WERI-Rb-1 (cell line): ENCODE measurements around the gene TMEM170B.

Source experiments
- DNase-seq: peaks from one replicate; pipeline ENCODE4 v3.0.0-alpha.2; 2020
- H3K27ac ChIP-seq: fragments of 250-450 bp; sonication (Bioruptor Pico); 2 replicates; pipeline ENCODE4 v1.5.1; 2020; ENCODE audit warnings: mild to moderate bottlenecking, moderate library complexity
- H3K27me3 ChIP-seq: fragments of 250-450 bp; sonication (Bioruptor Pico); 2 replicates; pipeline ENCODE4 v1.5.1; 2021; ENCODE audit warnings: mild to moderate bottlenecking, low read depth, moderate library complexity; ENCODE audit not compliant: insufficient read depth, severe bottlenecking
- H3K36me3 ChIP-seq: fragments of 250-450 bp; sonication (Bioruptor Pico); 2 replicates; pipeline ENCODE4 v1.5.1; 2020; ENCODE audit warnings: mild to moderate bottlenecking, moderate library complexity
- H3K4me3 ChIP-seq: 2 replicates; pipeline ENCODE4 v1.5.1; 2011; ENCODE audit warnings: low read depth, mild to moderate bottlenecking, control low read depth, low read length
- H3K9me3 ChIP-seq: fragments of 250-450 bp; sonication (Bioruptor Pico); 2 replicates; pipeline ENCODE4 v1.5.1; 2021; ENCODE audit warnings: mild to moderate bottlenecking, moderate library complexity; ENCODE audit not compliant: severe bottlenecking
- TF ChIP-seq, protein P1 (sequence below): IDR thresholded peaks from 2 replicates; pipeline ENCODE4 v1.5.1; 2011; ENCODE audit warnings: low read depth, mild to moderate bottlenecking, control low read depth, inconsistent platforms, low read length

The TMEM170B gene

DNA sequence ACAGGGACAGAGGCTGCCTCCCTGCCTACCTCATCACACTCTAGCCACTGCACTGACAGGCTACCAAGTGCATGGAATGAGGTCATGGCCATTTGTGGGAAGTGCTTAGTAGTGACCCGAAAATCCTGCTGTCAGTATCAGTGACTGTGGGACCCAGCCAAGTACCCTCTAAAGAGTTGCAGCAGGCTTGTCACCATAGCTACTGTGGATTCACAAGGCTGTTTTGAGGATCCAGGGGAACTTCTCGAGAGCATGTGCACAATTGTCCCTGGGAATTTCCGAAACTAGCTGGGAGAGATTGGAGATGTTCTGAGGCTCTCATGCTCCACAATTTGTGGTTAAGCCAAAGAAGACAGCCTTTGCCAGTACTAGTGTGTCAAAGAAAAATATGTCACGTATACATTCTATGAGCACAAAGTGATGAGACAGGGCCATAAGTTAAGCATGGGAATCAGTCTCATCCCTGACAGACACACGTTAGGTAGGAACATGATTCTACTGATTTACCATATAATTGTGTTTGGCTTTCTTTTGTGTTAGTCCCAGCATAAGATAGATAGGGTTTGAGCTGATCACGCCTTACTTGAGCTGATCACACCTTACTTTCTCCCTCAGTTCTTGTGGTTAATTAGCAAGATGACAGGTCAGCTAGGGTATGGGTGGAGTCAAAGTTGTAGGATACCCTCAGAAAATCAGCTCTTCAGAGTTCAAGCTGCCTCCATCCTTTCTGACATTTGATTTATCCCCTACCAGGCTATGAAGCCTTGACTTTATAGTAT is 42.6 kb upstream of the TMEM170B start:
- Histone ChIP-seq H3K27ac (no peak overlapping the region), H3K27me3 (no peaks in the 10 kb centered on the region), H3K9me3 (no peaks in the 10 kb centered on the region), H3K4me3 (no peak overlapping the region), H3K36me3 (no peaks in the 10 kb centered on the region)
- TF ChIP-seq, protein P1, sequence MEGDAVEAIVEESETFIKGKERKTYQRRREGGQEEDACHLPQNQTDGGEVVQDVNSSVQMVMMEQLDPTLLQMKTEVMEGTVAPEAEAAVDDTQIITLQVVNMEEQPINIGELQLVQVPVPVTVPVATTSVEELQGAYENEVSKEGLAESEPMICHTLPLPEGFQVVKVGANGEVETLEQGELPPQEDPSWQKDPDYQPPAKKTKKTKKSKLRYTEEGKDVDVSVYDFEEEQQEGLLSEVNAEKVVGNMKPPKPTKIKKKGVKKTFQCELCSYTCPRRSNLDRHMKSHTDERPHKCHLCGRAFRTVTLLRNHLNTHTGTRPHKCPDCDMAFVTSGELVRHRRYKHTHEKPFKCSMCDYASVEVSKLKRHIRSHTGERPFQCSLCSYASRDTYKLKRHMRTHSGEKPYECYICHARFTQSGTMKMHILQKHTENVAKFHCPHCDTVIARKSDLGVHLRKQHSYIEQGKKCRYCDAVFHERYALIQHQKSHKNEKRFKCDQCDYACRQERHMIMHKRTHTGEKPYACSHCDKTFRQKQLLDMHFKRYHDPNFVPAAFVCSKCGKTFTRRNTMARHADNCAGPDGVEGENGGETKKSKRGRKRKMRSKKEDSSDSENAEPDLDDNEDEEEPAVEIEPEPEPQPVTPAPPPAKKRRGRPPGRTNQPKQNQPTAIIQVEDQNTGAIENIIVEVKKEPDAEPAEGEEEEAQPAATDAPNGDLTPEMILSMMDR = no peak
- DNase-seq = peak; percentile 39

GRCh38 chr6:11495565-11496145 is 41.9 kb upstream of the TMEM170B start:
- TF ChIP-seq, protein P1 = no peak
- H3K27ac ChIP-seq = no peak overlapping the region
- peak overlapping the region; percentile 3; the same call in 1 of the 2 replicates for H3K4me3 ChIP-seq

DNA sequence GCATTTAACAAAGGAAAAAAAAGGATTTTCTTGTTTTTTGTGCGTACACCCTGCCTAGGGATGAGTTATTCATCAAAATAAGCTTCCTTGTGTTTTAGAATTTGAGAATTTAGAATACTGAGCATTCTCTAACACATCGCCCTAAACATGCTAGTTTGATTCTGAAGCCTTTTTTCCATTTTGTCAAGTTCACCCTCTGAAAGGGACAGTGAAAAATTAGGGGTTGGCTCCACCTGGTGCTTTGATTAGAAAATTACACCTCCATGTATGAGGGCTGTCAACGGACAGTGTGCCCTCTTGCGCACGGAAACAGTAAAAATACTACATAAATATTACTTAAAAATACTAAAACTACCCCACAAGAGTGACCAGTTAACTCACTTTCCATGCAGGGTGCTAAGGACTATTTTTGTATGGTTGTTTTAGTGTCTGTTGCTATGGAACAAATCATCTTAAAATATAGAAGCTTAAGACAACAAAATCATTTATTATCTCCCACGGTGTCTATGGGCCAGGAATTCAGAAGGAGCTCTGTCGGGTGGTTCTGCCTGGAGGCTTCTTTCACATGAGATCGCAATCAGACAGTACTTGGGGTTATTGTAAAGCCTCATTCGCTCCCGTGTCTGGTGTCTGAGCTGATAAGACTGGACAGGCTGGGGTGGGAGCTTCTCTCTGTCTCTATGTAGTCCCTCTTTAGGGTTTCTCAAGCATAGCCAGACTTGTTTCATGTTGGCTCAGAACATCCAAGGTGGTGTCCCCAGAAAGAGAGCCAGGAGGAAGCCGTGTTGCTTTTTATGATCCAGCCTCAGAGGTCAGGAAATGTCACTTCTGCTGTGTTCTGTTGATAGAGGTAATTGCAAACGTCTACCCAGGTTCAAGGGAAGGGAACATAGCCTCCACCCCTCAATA is 41.1 kb upstream of the TMEM170B start:
- TF ChIP-seq, protein P1 = peak; percentile 75
- H3K9me3 ChIP-seq = no peaks in the 10 kb centered on the region
- no peak overlapping the region for H3K27ac ChIP-seq

More at GRCh38 chr6:11495565-11496145, 41.9 kb upstream of the TMEM170B start:
- H3K27me3 ChIP-seq = no peaks in the 10 kb centered on the region
- no peaks in the 10 kb centered on the region for H3K9me3 ChIP-seq
- no peaks in the 10 kb centered on the region for H3K36me3 ChIP-seq
- peak; percentile 47 for DNase-seq

DNA sequence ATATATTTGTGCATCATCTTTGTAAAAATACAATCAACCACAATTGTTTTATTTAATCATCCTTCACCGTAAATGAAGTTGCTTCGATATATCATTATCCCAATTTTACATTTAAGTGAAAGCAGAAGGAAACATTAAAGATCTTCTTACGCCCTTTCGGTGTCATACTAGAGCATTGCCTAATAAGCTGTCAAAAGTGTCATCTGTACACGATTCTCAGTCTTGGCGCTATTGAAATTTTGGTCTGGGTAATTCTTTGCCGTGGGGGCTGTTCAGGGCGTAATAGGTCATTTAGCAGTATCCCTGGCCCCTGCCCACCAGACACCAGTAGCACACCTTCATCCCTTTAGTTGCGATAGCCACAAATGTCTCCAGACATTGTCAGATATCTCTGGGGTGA is 40.4 kb upstream of the TMEM170B start:
- H3K36me3 ChIP-seq = no peaks in the 10 kb centered on the region
- no peak overlapping the region for H3K27ac ChIP-seq
- no peak overlapping the region for H3K4me3 ChIP-seq
- H3K9me3 ChIP-seq = no peaks in the 10 kb centered on the region
- H3K27me3 ChIP-seq = no peaks in the 10 kb centered on the region
- DNase-seq = no peak
- TF ChIP-seq, protein P1 = no peak

More for the DNA sequence above, 41.1 kb upstream of the TMEM170B start:
- Histone ChIP-seq H3K27me3 (no peaks in the 10 kb centered on the region), H3K36me3 (no peaks in the 10 kb centered on the region), H3K4me3 (0 out of 2 replicates have a peak overlapping the region, but pooled peaks have one; percentile 3)
- DNase-seq = peak; percentile 82

GRCh38 chr6:11497881-11498280 is 39.7 kb upstream of the TMEM170B start:
- no peaks in the 10 kb centered on the region for H3K36me3 ChIP-seq
- H3K9me3 ChIP-seq = no peaks in the 10 kb centered on the region
- no peaks in the 10 kb centered on the region for H3K27me3 ChIP-seq
- no peak overlapping the region for H3K27ac ChIP-seq
- no peak overlapping the region for H3K4me3 ChIP-seq
- DNase-seq = no peak
- TF ChIP-seq, protein P1 = no peak
